ENCODE results near the gene JSRP1.

Gene JSRP1

GRCh38 chr19:2208975-2209374 is 47.2 kb downstream of the JSRP1 start:
- H3K27ac ChIP-seq (replicated peaks) = no peak overlapping the region
- TF ChIP-seq POLR2AphosphoS5 (IDR thresholded peaks at IDR 0.05; ENCODE audit: low read depth) (no peak), GABPA (IDR thresholded peaks at IDR 0.05; ENCODE audit: low read depth) (no peak), SPI1 (IDR thresholded peaks at IDR 0.05; ENCODE audit: borderline replicate concordance, low read depth) (no peak), CTCF (IDR thresholded peaks at IDR 0.05; ENCODE audit: insufficient read depth, low read length) (no peak), REST (IDR thresholded peaks at IDR 0.05; ENCODE audit: insufficient replicate concordance, low read depth) (no peak)
- no peaks in the 10 kb centered on the region for H3K27me3 ChIP-seq (ENCODE audit: insufficient read depth, poor library complexity, severe bottlenecking)
- no peak for DNase-seq (ENCODE audit: low read depth in 1 of 2, low spot score in 1 of 2)
- no peak overlapping the region for H3K4me3 ChIP-seq (replicated peaks; ENCODE audit: insufficient read depth, low read length)

GRCh38 chr19:2207991-2208860 is 48.0 kb downstream of the JSRP1 start:
- no peak for DNase-seq (ENCODE audit: low read depth in 1 of 2, low spot score in 1 of 2)

More at GRCh38 chr19:2207991-2208860, 48.0 kb downstream of the JSRP1 start:
- no peak overlapping the region for H3K4me3 ChIP-seq (replicated peaks; ENCODE audit: insufficient read depth, low read length)
- H3K27ac ChIP-seq (replicated peaks) = no peak overlapping the region
- TF ChIP-seq POLR2AphosphoS5 (IDR thresholded peaks at IDR 0.05; ENCODE audit: low read depth) = no peak
- TF ChIP-seq REST (IDR thresholded peaks at IDR 0.05; ENCODE audit: insufficient replicate concordance, low read depth) = no peak
- TF ChIP-seq CTCF (IDR thresholded peaks at IDR 0.05; ENCODE audit: insufficient read depth, low read length) = no peak
- TF ChIP-seq GABPA (IDR thresholded peaks at IDR 0.05; ENCODE audit: low read depth) = no peak
- TF ChIP-seq SPI1 (IDR thresholded peaks at IDR 0.05; ENCODE audit: borderline replicate concordance, low read depth) = no peak
- no peaks in the 10 kb centered on the region for H3K27me3 ChIP-seq (ENCODE audit: insufficient read depth, poor library complexity, severe bottlenecking)
